ENCODE results near the gene TMEM17.
"Not testable (repeated sequence)": the region's sequence is repeated elsewhere in the genome, so short reads cannot be mapped to it uniquely, and the experiment has no call there.

TMEM17 gene

GRCh38 chr2:62505750-62506420 is at the start of gene TMEM17:
TSS of gene TMEM17 (minus strand) at chr2:62506195. CDS start at chr2:62506129, 66 bp downstream.
- peak; percentile 93 for DNase-seq (ENCODE audit: low read depth)

- DNase-seq (ENCODE audit: low read depth), result no peak
These were observed 48.4 kb upstream of the TMEM17 start for GRCh38 chr2:62554440-62554839.

GRCh38 chr2:62550461-62550860 is 44.5 kb upstream of the TMEM17 start:
- DNase-seq (ENCODE audit: low read depth), result peak; percentile 52

GRCh38 chr2:62547854-62548253 is 41.9 kb upstream of the TMEM17 start:
- peak; percentile 35 for DNase-seq (ENCODE audit: low read depth)

GRCh38 chr2:62545261-62545660 is 39.3 kb upstream of the TMEM17 start:
- no peak for DNase-seq (ENCODE audit: low read depth)

- DNase-seq (ENCODE audit: low read depth), result no peak
These were observed 34.6 kb upstream of the TMEM17 start for GRCh38 chr2:62540408-62541168.

GRCh38 chr2:62539606-62540407 is 33.8 kb upstream of the TMEM17 start:
- no peak for DNase-seq (ENCODE audit: low read depth)

- DNase-seq (ENCODE audit: low read depth), result no peak
These were observed 32.8 kb upstream of the TMEM17 start for GRCh38 chr2:62538756-62539155.

GRCh38 chr2:62537814-62538213 is 31.8 kb upstream of the TMEM17 start:
- no peak for DNase-seq (ENCODE audit: low read depth)

- DNase-seq (ENCODE audit: low read depth), result no peak
These were observed 31.0 kb upstream of the TMEM17 start for GRCh38 chr2:62536873-62537547.

GRCh38 chr2:62535521-62535920 is 29.5 kb upstream of the TMEM17 start:
- not testable (repeated sequence) for DNase-seq (ENCODE audit: low read depth)

- no peak for DNase-seq (ENCODE audit: low read depth)
These were observed 25.6 kb upstream of the TMEM17 start for GRCh38 chr2:62531594-62531993.

- no peak for DNase-seq (ENCODE audit: low read depth)
These were observed 23.8 kb upstream of the TMEM17 start for GRCh38 chr2:62529758-62530157.

GRCh38 chr2:62527478-62528210 is 21.6 kb upstream of the TMEM17 start:
- DNase-seq (ENCODE audit: low read depth), result no peak

- no peak for DNase-seq (ENCODE audit: low read depth)
These were observed 20.8 kb upstream of the TMEM17 start for GRCh38 chr2:62526531-62527381.

- DNase-seq (ENCODE audit: low read depth), result no peak
These were observed 19.7 kb upstream of the TMEM17 start for GRCh38 chr2:62525549-62526269.

GRCh38 chr2:62524293-62524941 is 18.4 kb upstream of the TMEM17 start:
- no peak for DNase-seq (ENCODE audit: low read depth)

GRCh38 chr2:62521061-62521460 is 15.1 kb upstream of the TMEM17 start:
- not testable (repeated sequence) for DNase-seq (ENCODE audit: low read depth)

GRCh38 chr2:62512384-62512783 is 6.4 kb upstream of the TMEM17 start:
- no peak for DNase-seq (ENCODE audit: low read depth)

Measured in iris pigment epithelial cell (primary cell).